Body of pancreas (tissue), 4 donors: Measurements from ENCODE around the gene PARP12. TPM values are rescaled to one million over a fixed set of nuclear protein-coding genes. Genes with fewer than 3 reads are reported as not detected.
A peak's percentile ranks its signal among the peaks of the same experiment; 100 is the strongest.
"Not testable (repeated sequence)": the region's sequence is repeated elsewhere in the genome, so short reads cannot be mapped to it uniquely, and the experiment has no call there.

Experiments
- ATAC-seq: fragments of 150-250 bp; one replicate; pipeline ENCODE4 v1.9.1; 2016
- DNase-seq, 4 donors: peaks; one replicate each; pipeline ENCODE4 v3.0.0-alpha.2; 2019
- H3K27ac ChIP-seq, 4 donors: fragments of 200-600 bp; sonication (generic); 1 replicate in 3 of 4; 2 replicates in 1 of 4; pipeline versions ENCODE4 v1.5.1 to v1.6.1; 2016 to 2019; ENCODE audit warnings: mild to moderate bottlenecking in 1 of 4, mixed read lengths in 1 of 4, moderate library complexity in 1 of 4
- H3K27me3 ChIP-seq, 2 donors: fragments of 200-600 bp; sonication (generic); one replicate each; pipeline ENCODE4 v1.6.0; 2016; ENCODE audit warnings: mild to moderate bottlenecking in 1 of 2
- H3K36me3 ChIP-seq, 2 donors: fragments of 200-600 bp; sonication (generic); replicated peaks in 1 of 2; 2 replicates each; pipeline ENCODE4 v1.5.1; 2016; ENCODE audit warnings: low read depth in 2 of 2; ENCODE audit not compliant: insufficient read depth in 1 of 2
- H3K4me1 ChIP-seq: fragments of 200-600 bp; sonication (generic); one replicate; pipeline ENCODE4 v1.6.0; 2016
- H3K4me3 ChIP-seq, 2 donors: fragments of 200-600 bp; sonication (generic); 1 replicate in 1 of 2; 2 replicates in 1 of 2; pipeline ENCODE4 v1.5.1; 2016 to 2019
- H3K9me3 ChIP-seq, 3 donors: fragments of 200-600 bp; sonication (generic); 1 replicate in 2 of 3; 2 replicates in 1 of 3; pipeline ENCODE4 v1.5.1; 2016
- CTCF ChIP-seq, 7 experiments: fragments of 450-650 bp in 4 of 7; fragments of 200-600 bp in 3 of 7; sonication (generic) in 3 of 7; IDR thresholded peaks; one replicate each; pipeline ENCODE4 v1.5.1; 2016 to 2019; ENCODE audit warnings: antibody characterized with exemption in 7 of 7
- POLR2A ChIP-seq, 3 donors: fragments of 450-650 bp; IDR thresholded peaks; one replicate each; pipeline ENCODE4 v1.6.1; 2016; ENCODE audit warnings: antibody characterized with exemption in 3 of 3, mild to moderate bottlenecking in 2 of 3
- whole genome bisulfite sequencing, 2 donors: methylation state at CpG; one replicate each; pipeline ENCODE4 v1.1.5; 2017; 5-methylcytosine and 5-hydroxymethylcytosine counted together
- intact Hi-C: fragments of 100-400 bp; cut with DNase I; formaldehyde crosslinking; loops from one replicate; pipeline ENCODE4 v1.15.1; 2023
- total RNA-seq, 2 donors: library from RNA; depleted of rRNA; stranded (reverse); fragments of >200 nt; gene quantifications; one replicate each; pipeline ENCODE4 v1.1.0, GENCODE V29; 2016

PARP12 gene
- 10 to 100 TPM; 37.1 to 66.9 TPM for total RNA-seq

GRCh38 chr7:140062528-140063299, at the start of gene PARP12:
PARP12 (minus strand) TSS chr7:140062951; CDS start chr7:140062847, 104 bp downstream.
- Histone ChIP-seq H3K27me3 (no peaks in the 10 kb centered on the region), H3K36me3 (no peaks in the 10 kb centered on the region), H3K27ac (peak within 1 kb of the TSS; percentile 68 to 95 (median 88)), H3K4me1 (peaks cover 41% of the 10 kb centered on the region), H3K4me3 (peak within 1 kb of the TSS; percentile 26 to 34), H3K9me3 (no peaks in the 10 kb centered on the region)
- ATAC-seq (peak; percentile 83), DNase-seq (peak; percentile 84 to 93 (median 91))
- intact Hi-C loops = no loop called here
- peak; percentile 67 to 82 (median 77) for TF ChIP-seq POLR2A (IDR thresholded peaks at IDR 0.05)
- TF ChIP-seq CTCF (IDR thresholded peaks at IDR 0.05) = no peak
- 1% methylated on average over 101 of the region's 106 CpGs; no CpG with 5 or more reads in 1 of the 2 donors for WGBS, 2 donors

- ATAC-seq, DNase-seq, H3K27ac ChIP-seq, intact Hi-C loops, H3K4me3 ChIP-seq, H3K36me3 ChIP-seq, H3K27me3 ChIP-seq, H3K9me3 ChIP-seq, H3K4me1 ChIP-seq: not testable (repeated sequence)
- 95 to 100% methylated on average over 7 to 8 of the region's 8 CpGs for WGBS, 2 donors
Measured at GRCh38 chr7:140108777-140109176, 46.0 kb upstream of the PARP12 start.

GRCh38 chr7:140096459-140096858, 33.7 kb upstream of the PARP12 start:
- H3K36me3 ChIP-seq = peaks cover 11 to 29% of the 10 kb centered on the region in 2 donors
- ATAC-seq (no peak), DNase-seq (no peak)
- no peaks in the 10 kb centered on the region for H3K9me3 ChIP-seq
- intact Hi-C loops = no loop called here
- no peak overlapping the region for H3K4me3 ChIP-seq
- WGBS, 2 donors = 82 to 85% methylated on average over 4 of the region's 4 CpGs
- H3K27ac ChIP-seq = no peak overlapping the region
- H3K27me3 ChIP-seq = no peaks in the 10 kb centered on the region
- TF ChIP-seq CTCF (IDR thresholded peaks at IDR 0.05) (no peak), POLR2A (IDR thresholded peaks at IDR 0.05) (no peak)
- no peaks in the 10 kb centered on the region for H3K4me1 ChIP-seq

- no peak overlapping the region for H3K27ac ChIP-seq
- no peak for ATAC-seq
- TF ChIP-seq CTCF (IDR thresholded peaks at IDR 0.05) (no peak), POLR2A (IDR thresholded peaks at IDR 0.05) (no peak)
- H3K27me3 ChIP-seq = no peaks in the 10 kb centered on the region
- no peak for DNase-seq
- no peak overlapping the region for H3K4me3 ChIP-seq
- H3K9me3 ChIP-seq = no peaks in the 10 kb centered on the region
- intact Hi-C loops = no loop called here
- 71 to 79% methylated on average over 1 of the region's 1 CpG for WGBS, 2 donors
- no peaks in the 10 kb centered on the region for H3K4me1 ChIP-seq
- H3K36me3 ChIP-seq = peaks cover 8 to 30% of the 10 kb centered on the region in 2 donors
Measured at GRCh38 chr7:140093375-140093774, 30.6 kb upstream of the PARP12 start.

GRCh38 chr7:140085447-140085846, 22.7 kb upstream of the PARP12 start:
- Histone ChIP-seq H3K27ac (no peak overlapping the region), H3K4me1 (peaks cover 7% of the 10 kb centered on the region), H3K9me3 (no peaks in the 10 kb centered on the region), H3K36me3 (peaks cover 0 to 2% of the 10 kb centered on the region in 2 donors), H3K4me3 (no peak overlapping the region), H3K27me3 (no peaks in the 10 kb centered on the region)
- ATAC-seq (no peak), DNase-seq (no peak)
- TF ChIP-seq POLR2A (IDR thresholded peaks at IDR 0.05) = no peak
- intact Hi-C loops = no loop called here
- WGBS, 2 donors = 80 to 91% methylated on average over 2 of the region's 2 CpGs
